GM23248 (cell line): ENCODE results near the gene KRR1. TPM values are rescaled to one million over a fixed set of nuclear protein-coding genes. Genes with fewer than 3 reads are reported as not detected.
A peak's percentile ranks its signal among the peaks of the same experiment; 100 is the strongest.

Experiments used
- DNase-seq: peaks from one replicate; pipeline ENCODE4 v3.0.0-alpha.2; 2015
- H2AFZ ChIP-seq: fragments of 200-600 bp; sonication (generic); 2 replicates; pipeline ENCODE4 v1.6.1; 2016; ENCODE audit warnings: antibody characterized with exemption
- H3F3A ChIP-seq: fragments of 200-600 bp; sonication (generic); 2 replicates; pipeline ENCODE4 v1.6.1; 2016; ENCODE audit warnings: mild to moderate bottlenecking, antibody characterized with exemption, mixed run types; ENCODE audit not compliant: insufficient read depth
- H3K27ac ChIP-seq: fragments of 200-600 bp; sonication (generic); 2 replicates; pipeline ENCODE4 v1.5.1; 2016; ENCODE audit warnings: mild to moderate bottlenecking
- H3K27me3 ChIP-seq: fragments of 200-600 bp; sonication (generic); replicated peaks from 2 replicates; pipeline ENCODE4 v1.6.1; 2016; ENCODE audit warnings: mild to moderate bottlenecking; ENCODE audit not compliant: insufficient read depth
- H3K36me3 ChIP-seq: fragments of 200-600 bp; sonication (generic); 2 replicates; pipeline ENCODE4 v1.6.1; 2016; ENCODE audit warnings: low read depth, mild to moderate bottlenecking
- H3K4me1 ChIP-seq: fragments of 200-600 bp; sonication (generic); 2 replicates; pipeline ENCODE4 v1.6.1; 2016; ENCODE audit warnings: mild to moderate bottlenecking; ENCODE audit not compliant: insufficient read depth
- H3K4me2 ChIP-seq: fragments of 200-600 bp; sonication (generic); one replicate; pipeline ENCODE4 v1.6.1; 2016; ENCODE audit warnings: mild to moderate bottlenecking; ENCODE audit not compliant: unreplicated experiment
- H3K4me3 ChIP-seq: fragments of 200-600 bp; sonication (generic); 2 replicates; pipeline ENCODE4 v1.5.1; 2016; ENCODE audit warnings: mild to moderate bottlenecking
- H3K79me2 ChIP-seq: fragments of 200-600 bp; sonication (generic); 2 replicates; pipeline ENCODE4 v1.6.1; 2016; ENCODE audit warnings: mild to moderate bottlenecking; ENCODE audit not compliant: insufficient read depth
- H3K9ac ChIP-seq: fragments of 200-600 bp; sonication (generic); 2 replicates; pipeline ENCODE4 v1.6.1; 2016; ENCODE audit warnings: mild to moderate bottlenecking
- H3K9me2 ChIP-seq: fragments of 200-600 bp; sonication (generic); 2 replicates; pipeline ENCODE4 v1.6.1; 2016; ENCODE audit warnings: mixed run types, mild to moderate bottlenecking, moderate library complexity; ENCODE audit not compliant: insufficient read depth
- H3K9me3 ChIP-seq: fragments of 200-600 bp; sonication (generic); one replicate; pipeline ENCODE4 v1.6.1; 2017; ENCODE audit warnings: low read depth
- H4K20me1 ChIP-seq: fragments of 200-600 bp; sonication (generic); 2 replicates; pipeline ENCODE4 v1.6.0; 2016; ENCODE audit not compliant: insufficient read depth
- EZH2 ChIP-seq: fragments of 200-600 bp; sonication (generic); IDR thresholded peaks from 2 replicates; pipeline ENCODE4 v1.6.1; 2018; ENCODE audit warnings: antibody characterized with exemption, mild to moderate bottlenecking; ENCODE audit not compliant: insufficient read depth, poor library complexity, severe bottlenecking
- EZH2phosphoT487 ChIP-seq: fragments of 200-600 bp; sonication (generic); IDR thresholded peaks from 2 replicates; pipeline ENCODE4 v1.6.1; 2018; ENCODE audit warnings: antibody characterized with exemption, moderate library complexity, mild to moderate bottlenecking, low read depth; ENCODE audit not compliant: insufficient read depth
- WGBS, 2 experiments: methylation state at CpG; one replicate each; pipeline ENCODE4 v1.1.6; 2015 to 2017; ENCODE audit warnings: low lambda C conversion rate in 2 of 2, low coverage in 1 of 2; ENCODE audit errors: missing lambda C conversion rate in 2 of 2; 5-methylcytosine and 5-hydroxymethylcytosine counted together
- in situ Hi-C: fragments of 300-500 bp; cut with MboI; formaldehyde crosslinking; loops from 2 replicates; pipeline ENCODE4 v1.15.0; 2020
- polyA plus RNA-seq: library from polyadenylated mRNA; unstranded; fragments of >200 nt; fragmentation: Nextera tagmentation; extraction: Ambion mirVana; gene quantifications from 2 replicates; pipeline ENCODE4 v1.2.1, GENCODE V29; 2016
- total RNA-seq: library from RNA; depleted of rRNA; stranded (reverse); fragments of >200 nt; shearing (Covaris generic); gene quantifications from 2 replicates; pipeline ENCODE4 v1.2.3, GENCODE V29; 2014

KRR1 gene
- total and polyA plus RNA-seq, 2 experiments from 2014 or later = 37.4 to 45.3 TPM

DNA sequence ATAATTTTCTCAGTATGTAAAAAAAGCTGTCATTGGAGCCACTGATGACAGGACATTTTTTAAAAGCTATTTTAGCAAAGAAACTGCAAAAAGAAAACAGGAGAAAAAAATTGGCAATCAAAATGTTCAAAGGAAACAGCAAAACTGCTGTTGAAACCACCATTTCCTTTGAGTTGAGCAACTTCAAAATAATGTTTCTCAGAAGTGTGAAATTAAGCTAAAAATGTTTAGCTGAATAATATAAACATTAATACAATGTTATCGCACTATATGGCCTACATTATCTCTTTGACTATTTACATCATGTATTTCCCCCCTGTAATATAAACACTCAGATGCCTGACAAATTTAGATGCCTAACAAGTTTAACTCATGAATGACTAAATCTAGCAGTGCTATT, 54.2 kb downstream of the KRR1 start:
- Histone ChIP-seq H3K9ac (no peak overlapping the region), H3K9me3 (peaks cover 3% of the 10 kb centered on the region), H3K79me2 (no peaks in the 10 kb centered on the region), H3K27me3 (no peaks in the 10 kb centered on the region), H3K4me2 (no peak overlapping the region), H4K20me1 (no peaks in the 10 kb centered on the region), H3K4me3 (no peak overlapping the region), H3K9me2 (no peaks in the 10 kb centered on the region; the same call in 1 of the 2 replicates), H3K27ac (no peak overlapping the region), H3K36me3 (no peaks in the 10 kb centered on the region), H3K4me1 (peaks cover 14% of the 10 kb centered on the region), H2AFZ (no peak overlapping the region), H3F3A (peaks cover 8% of the 10 kb centered on the region)
- TF ChIP-seq EZH2phosphoT487 = no peak
- TF ChIP-seq EZH2 = no peak
- no peak for DNase-seq
- in situ Hi-C loops = no loop called here
- 98 to 100% methylated on average over 1 of the region's 1 CpG for WGBS, 2 experiments

DNA sequence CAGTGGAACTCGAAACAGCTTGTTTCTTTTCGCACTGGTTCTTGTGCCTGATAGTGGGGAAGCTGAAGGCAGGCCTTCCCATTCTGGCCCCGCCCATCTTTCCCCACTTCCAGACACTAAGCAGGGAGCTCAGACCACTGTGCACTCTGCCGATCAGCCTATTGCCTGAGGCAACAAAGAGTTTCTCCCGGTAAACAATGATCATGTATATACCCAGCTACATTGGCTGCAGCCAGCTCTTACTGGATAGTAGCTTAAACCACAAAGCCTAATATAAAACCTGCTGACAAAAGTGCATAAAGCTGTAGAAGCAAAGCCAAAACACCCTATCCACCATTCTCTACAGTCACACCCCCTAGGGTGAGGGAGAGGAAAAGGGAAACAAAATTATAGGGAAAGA, 55.6 kb downstream of the KRR1 start:
- no peak overlapping the region for H3K9ac ChIP-seq
- no peaks in the 10 kb centered on the region for H3K79me2 ChIP-seq
- H3K27ac ChIP-seq = no peak overlapping the region
- H3K4me2 ChIP-seq = no peak overlapping the region
- in situ Hi-C loops = no loop called here
- peaks cover 13% of the 10 kb centered on the region for H3K4me1 ChIP-seq
- H3K9me2 ChIP-seq = no peaks in the 10 kb centered on the region; the same call in 1 of the 2 replicates
- TF ChIP-seq EZH2phosphoT487 (no peak), EZH2 (no peak)
- WGBS, 2 experiments = 73 to 74% methylated on average over 5 of the region's 5 CpGs
- DNase-seq = no peak
- H3K9me3 ChIP-seq = peaks cover 3% of the 10 kb centered on the region
- no peaks in the 10 kb centered on the region for H4K20me1 ChIP-seq
- peaks cover 7% of the 10 kb centered on the region for H3F3A ChIP-seq
- no peaks in the 10 kb centered on the region for H3K36me3 ChIP-seq
- H2AFZ ChIP-seq = no peak overlapping the region
- no peak overlapping the region for H3K4me3 ChIP-seq
- H3K27me3 ChIP-seq = no peaks in the 10 kb centered on the region

DNA sequence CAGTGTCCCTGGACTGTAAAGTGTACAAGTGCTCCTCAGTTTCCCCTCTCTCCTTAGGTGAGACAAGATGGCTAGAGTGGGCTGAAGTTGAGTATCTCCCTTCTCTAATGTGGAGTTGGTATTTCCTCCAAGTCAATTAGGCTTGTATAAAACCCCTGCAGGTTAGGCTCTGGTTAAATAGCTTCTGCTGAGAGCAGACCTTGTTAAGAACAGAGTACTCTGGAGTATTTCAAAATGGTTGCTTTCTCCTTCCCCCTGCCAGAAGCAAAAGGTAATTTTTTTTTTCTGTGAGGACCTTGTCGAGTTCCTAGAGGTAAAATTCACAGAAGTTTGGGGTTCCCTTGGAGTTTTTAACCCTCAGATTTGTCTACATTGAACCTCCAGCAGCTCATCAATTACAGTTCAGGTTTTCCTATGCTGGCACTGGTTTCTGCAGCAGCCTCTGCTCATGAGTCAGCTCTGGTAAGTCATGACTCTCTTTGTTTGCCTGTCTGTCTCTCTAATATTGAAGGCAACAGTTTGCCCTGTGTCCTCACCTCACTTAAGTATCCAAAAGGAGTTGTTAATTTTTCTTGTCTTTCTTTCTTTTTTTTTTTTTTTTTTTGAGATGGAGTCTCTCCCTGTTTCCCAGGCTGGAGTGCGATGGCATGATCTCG, 58.6 kb downstream of the KRR1 start:
- Histone ChIP-seq H2AFZ (0 out of 2 replicates have a peak overlapping the region, but pooled peaks have one; percentile 14), H3K4me2 (peak overlapping the region; percentile 14), H3K9me2 (no peaks in the 10 kb centered on the region; the same call in 1 of the 2 replicates), H3K27ac (no peak overlapping the region), H3K9ac (no peak overlapping the region), H3K9me3 (peaks cover 3% of the 10 kb centered on the region), H3K4me3 (no peak overlapping the region), H3K27me3 (no peaks in the 10 kb centered on the region), H4K20me1 (no peaks in the 10 kb centered on the region), H3K4me1 (peaks cover 12% of the 10 kb centered on the region), H3K79me2 (no peaks in the 10 kb centered on the region), H3F3A (peaks cover 4% of the 10 kb centered on the region; the same call in 1 of the 2 replicates), H3K36me3 (no peaks in the 10 kb centered on the region)
- TF ChIP-seq EZH2phosphoT487 = no peak
- no peak for TF ChIP-seq EZH2
- 71 to 73% methylated on average over 3 of the region's 3 CpGs for WGBS, 2 experiments
- DNase-seq = peak; percentile 81
- in situ Hi-C loops = no loop called here

DNA sequence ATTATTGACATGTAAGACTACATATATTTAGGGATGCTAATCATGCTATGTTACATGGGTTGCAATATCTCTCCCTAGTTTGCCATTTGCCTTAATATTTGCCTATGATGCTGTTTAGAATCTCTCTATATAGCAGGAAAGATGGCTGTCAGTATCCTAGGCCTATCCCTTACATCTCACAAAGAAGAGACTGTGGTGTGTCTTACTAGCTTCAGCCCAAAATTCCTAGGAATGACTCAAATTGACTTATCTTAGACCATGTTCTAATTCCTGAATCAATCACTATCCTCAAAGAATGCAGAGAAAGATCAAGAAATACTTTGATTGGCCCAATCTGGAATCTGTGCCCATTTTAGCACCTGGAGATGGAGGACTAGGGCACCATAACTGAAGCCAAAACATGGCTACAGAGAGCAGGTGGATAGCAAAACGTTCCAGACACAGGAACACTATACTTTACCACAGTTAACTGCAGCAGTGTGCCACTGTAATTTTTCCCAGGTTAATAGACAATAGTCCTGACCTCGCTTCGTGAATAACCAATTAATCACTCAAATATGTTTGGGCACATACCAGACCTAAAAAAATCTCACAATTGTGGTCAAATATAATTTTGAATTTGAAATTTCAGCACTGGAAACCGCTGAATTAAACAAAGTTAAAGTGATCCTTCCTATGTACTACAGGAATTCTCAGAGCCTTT, 63.6 kb downstream of the KRR1 start:
- H3K36me3 ChIP-seq = no peaks in the 10 kb centered on the region
- H3K9ac ChIP-seq = no peak overlapping the region
- WGBS, 2 experiments = 63 to 65% methylated on average over 4 of the region's 4 CpGs
- no peaks in the 10 kb centered on the region for H3K9me3 ChIP-seq
- H2AFZ ChIP-seq = no peak overlapping the region
- H3K27me3 ChIP-seq = no peaks in the 10 kb centered on the region
- H3K4me2 ChIP-seq = peak overlapping the region; percentile 72
- no peaks in the 10 kb centered on the region for H4K20me1 ChIP-seq
- DNase-seq = no peak
- no peak for TF ChIP-seq EZH2
- TF ChIP-seq EZH2phosphoT487 = no peak
- peaks cover 5% of the 10 kb centered on the region; the same call in 1 of the 2 replicates for H3K9me2 ChIP-seq
- H3K27ac ChIP-seq = no peak overlapping the region
- in situ Hi-C loops = no loop called here
- H3K79me2 ChIP-seq = no peaks in the 10 kb centered on the region
- H3K4me3 ChIP-seq = 0 out of 2 replicates have a peak overlapping the region, but pooled peaks have one; percentile 39
- peaks cover 28% of the 10 kb centered on the region for H3F3A ChIP-seq
- H3K4me1 ChIP-seq = peaks cover 53% of the 10 kb centered on the region
